ENCODE results near the gene AHR.

- TF ChIP-seq CTCF (conservative IDR thresholded peaks at IDR 0.05; ENCODE audit: low read depth, low read length) (no peak), EZH2 (IDR thresholded peaks at IDR 0.05; ENCODE audit: low read length, unreplicated experiment) (no peak)
These were observed 34.8 kb downstream of the AHR start for GRCh38 chr7:17333221-17333620.

Measured in PC-3 (cell line).